Measurements from ENCODE around the gene PDZRN3. TPM values are rescaled to one million over a fixed set of nuclear protein-coding genes. Genes with fewer than 3 reads are reported as not detected.

PDZRN3 gene
- total RNA-seq, 1 donor = 76.8 TPM

DNA sequence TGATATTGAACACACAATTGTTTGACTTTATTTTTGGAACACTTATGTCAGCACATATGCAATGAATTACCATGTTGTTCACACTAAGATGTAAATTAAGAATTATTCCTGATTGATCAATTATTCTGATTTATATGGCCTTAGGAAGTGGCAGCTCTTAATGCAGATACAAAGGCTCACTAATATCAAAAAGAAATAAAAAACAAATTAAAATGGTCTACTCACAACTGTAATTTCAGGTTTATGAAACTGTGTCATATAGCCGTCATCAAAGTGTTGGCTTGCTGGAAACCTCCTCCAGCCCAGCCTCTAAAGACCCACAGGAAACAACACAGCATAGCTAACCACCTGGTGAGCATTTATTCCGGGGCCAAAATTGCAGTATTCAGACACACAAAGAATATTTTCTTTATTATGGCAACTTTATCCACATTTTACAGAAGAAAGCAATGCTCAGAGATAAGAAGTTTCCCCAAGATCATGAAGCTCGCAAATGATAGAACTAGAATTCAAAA lies 33.4 kb downstream of the PDZRN3 start:
- TF ChIP-seq, protein P1, sequence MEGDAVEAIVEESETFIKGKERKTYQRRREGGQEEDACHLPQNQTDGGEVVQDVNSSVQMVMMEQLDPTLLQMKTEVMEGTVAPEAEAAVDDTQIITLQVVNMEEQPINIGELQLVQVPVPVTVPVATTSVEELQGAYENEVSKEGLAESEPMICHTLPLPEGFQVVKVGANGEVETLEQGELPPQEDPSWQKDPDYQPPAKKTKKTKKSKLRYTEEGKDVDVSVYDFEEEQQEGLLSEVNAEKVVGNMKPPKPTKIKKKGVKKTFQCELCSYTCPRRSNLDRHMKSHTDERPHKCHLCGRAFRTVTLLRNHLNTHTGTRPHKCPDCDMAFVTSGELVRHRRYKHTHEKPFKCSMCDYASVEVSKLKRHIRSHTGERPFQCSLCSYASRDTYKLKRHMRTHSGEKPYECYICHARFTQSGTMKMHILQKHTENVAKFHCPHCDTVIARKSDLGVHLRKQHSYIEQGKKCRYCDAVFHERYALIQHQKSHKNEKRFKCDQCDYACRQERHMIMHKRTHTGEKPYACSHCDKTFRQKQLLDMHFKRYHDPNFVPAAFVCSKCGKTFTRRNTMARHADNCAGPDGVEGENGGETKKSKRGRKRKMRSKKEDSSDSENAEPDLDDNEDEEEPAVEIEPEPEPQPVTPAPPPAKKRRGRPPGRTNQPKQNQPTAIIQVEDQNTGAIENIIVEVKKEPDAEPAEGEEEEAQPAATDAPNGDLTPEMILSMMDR (IDR thresholded peaks at IDR 0.05; ENCODE audit: insufficient read depth, low read length) = no peak
- H3K4me3 ChIP-seq (ENCODE audit: low read depth, low read length) = no peak overlapping the region
- DNase-seq (ENCODE audit: low read depth) = no peak

DNA sequence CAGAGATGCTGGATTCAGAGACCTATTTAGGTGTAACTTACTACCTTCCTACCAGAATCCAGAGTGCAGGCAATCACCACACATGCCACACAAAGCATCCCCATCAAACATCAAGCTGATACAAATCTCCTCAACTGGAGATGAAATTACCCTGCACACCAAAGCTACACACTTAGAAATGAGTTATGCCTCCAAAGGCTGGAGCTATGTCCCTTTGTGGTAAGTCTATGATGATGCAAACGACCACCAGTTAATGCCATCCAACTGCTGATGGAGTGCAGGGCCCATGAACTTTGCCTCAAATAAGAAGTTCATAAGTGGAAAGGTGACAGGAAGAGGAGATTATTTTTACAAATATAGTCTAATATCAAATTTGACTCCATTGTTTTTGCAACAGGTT lies 38.1 kb downstream of the PDZRN3 start:
- no peak for DNase-seq (ENCODE audit: low read depth)
- TF ChIP-seq, protein P1 (IDR thresholded peaks at IDR 0.05; ENCODE audit: insufficient read depth, low read length) = no peak
- no peak overlapping the region for H3K4me3 ChIP-seq (ENCODE audit: low read depth, low read length)

DNA sequence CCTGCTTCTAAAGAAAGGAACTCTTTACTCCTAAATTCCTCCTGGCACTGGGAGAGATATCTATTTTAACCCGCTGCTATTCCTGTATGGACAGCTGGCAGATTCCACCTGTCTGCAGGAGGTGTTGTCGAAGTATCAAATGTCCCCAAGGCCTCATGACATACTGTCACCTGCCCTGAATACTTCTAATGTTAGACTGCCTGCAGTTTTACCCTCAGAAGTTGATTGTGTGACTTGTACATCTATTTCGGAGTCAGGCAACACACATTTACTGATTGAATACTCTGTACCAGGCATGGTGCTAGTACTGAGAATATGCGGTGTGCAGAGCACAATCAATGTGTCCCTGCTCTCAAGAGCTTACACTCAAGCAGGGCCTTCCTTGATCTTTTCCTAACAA lies 38.6 kb downstream of the PDZRN3 start:
- DNase-seq (ENCODE audit: low read depth) = no peak
- TF ChIP-seq, protein P1 (IDR thresholded peaks at IDR 0.05; ENCODE audit: insufficient read depth, low read length) = no peak
- H3K4me3 ChIP-seq (ENCODE audit: low read depth, low read length) = no peak overlapping the region

DNA sequence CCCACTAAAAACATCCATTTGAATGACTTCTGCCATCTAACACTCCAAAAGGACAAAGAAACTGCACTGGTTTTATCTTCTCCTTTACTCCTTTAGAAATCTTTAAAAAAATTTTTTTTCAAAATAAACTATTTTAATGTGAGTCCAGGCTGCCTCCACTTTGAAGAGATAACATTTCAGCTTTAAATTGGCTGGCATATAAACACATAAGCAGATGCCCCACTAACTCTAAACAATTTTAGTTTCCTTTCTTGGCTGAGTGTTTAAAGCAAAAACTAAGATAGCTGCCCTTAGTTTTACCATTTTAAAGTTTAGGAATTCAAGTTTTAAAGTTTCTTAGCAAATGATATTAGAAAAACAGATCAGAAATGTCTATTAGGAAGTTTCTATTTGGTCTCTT lies 39.9 kb downstream of the PDZRN3 start:
- no peak for DNase-seq (ENCODE audit: low read depth)
- TF ChIP-seq, protein P1 (IDR thresholded peaks at IDR 0.05; ENCODE audit: insufficient read depth, low read length) = no peak

DNA sequence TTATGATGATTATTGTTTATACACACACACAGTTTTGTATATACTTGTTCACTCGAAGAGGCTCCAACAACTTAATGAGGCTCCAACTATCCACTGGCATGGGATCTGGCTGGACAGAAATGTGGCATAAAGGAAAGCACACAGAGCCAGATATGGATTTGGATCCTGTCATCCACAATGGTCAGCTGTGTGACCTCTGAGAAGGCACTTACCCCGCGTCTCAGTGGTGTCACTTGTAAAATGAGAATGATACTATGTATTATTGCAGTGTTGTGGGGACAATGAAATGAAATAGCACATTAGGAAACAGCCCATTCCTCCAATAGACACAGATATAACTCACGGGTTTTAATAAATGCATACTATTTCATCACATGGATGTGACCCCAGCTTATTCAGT lies 42.2 kb downstream of the PDZRN3 start:
- H3K4me3 ChIP-seq (ENCODE audit: low read depth, low read length) = no peak overlapping the region
- DNase-seq (ENCODE audit: low read depth) = no peak
- TF ChIP-seq, protein P1 (IDR thresholded peaks at IDR 0.05; ENCODE audit: insufficient read depth, low read length) = no peak

More for the DNA sequence above, 39.9 kb downstream of the PDZRN3 start:
- H3K4me3 ChIP-seq (ENCODE audit: low read depth, low read length) = no peak overlapping the region

DNA sequence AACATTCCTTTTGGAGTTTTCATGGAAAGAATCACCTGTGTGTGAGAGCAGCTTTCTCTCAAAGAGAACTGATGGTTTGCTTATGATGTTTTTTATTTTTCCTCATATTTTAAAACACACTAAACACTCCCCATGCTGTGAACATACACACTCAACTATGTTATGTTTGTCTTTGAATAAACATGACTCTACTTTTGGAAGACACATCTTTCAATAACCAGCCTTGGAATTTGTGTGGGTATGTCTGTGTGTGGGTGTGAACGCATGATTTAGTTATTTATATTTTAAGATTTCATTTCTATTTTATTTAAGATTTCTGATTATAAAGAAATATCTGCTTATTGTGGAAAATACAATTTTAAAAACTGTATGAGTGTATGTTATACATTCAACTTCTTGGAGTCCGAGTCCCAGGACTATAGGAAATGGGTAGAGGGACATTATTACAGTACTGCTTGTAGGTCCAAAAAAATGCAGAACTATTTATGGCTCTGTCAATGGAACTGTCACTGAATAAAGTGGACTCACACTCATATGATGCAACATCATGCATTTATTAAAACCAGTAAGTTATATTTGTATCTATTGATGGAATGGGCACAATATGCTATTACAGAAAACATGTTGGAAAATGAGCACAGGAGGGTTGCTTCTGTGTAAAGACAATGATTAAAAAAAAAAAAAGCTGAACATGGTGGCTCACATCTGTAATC lies 43.5 kb downstream of the PDZRN3 start:
- DNase-seq (ENCODE audit: low read depth) = no peak
- no peak overlapping the region for H3K4me3 ChIP-seq (ENCODE audit: low read depth, low read length)
- TF ChIP-seq, protein P1 (IDR thresholded peaks at IDR 0.05; ENCODE audit: insufficient read depth, low read length) = no peak
